ENCODE data around the gene C19orf81.

C19orf81 gene

DNA sequence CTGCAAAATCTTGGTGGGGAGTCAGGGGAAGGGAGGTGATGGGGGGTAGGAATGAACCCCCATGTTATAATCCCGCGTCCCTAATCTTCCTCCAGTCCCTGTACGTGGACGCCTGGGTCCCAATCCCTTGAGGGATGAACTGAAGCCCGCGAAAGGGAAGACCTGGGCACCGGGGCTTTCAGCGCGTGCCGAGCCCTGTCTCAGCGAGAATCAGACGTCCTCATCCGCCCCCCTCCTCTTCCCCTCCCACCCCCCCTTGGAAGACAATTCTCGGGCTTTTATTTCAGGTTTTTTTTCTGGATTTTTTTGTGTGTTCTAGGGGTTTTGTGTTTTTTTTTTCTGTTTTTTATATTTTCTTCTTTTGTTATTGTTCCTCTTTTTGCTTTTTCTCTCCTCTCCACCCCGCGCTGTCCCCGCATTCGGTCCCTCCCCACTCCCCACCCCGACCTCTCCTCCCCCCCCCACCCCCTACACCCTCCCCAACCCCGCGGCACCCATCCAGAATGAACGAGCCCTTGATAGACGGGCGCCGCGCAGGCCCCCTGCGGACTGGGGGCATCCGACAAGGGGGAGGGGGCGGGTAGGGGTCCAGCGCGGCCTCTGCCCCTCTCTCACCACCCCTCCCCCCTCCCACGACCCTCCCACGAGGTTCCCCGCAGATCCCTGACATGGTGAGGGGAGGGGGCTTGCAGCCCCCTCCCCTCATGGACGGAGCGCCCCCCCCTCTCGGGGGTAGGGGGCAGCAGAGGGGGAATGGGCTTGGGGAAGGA, 10.3 kb downstream of the C19orf81 start:
- no peak overlapping the region for H3K27ac ChIP-seq
- CTCF ChIA-PET = interaction anchor here (0.7 kb wide), 1 partner anchor 262 kb away, joined by 3 read pairs; no protein-coding TSS in a partner anchor
- POLR2A ChIA-PET (ENCODE audit: low non-redundant PET) = interaction anchor here (0.7 kb wide), 1 partner anchor 133 kb away, joined by 6 read pairs; no protein-coding TSS in a partner anchor
- TF ChIP-seq, protein P1, sequence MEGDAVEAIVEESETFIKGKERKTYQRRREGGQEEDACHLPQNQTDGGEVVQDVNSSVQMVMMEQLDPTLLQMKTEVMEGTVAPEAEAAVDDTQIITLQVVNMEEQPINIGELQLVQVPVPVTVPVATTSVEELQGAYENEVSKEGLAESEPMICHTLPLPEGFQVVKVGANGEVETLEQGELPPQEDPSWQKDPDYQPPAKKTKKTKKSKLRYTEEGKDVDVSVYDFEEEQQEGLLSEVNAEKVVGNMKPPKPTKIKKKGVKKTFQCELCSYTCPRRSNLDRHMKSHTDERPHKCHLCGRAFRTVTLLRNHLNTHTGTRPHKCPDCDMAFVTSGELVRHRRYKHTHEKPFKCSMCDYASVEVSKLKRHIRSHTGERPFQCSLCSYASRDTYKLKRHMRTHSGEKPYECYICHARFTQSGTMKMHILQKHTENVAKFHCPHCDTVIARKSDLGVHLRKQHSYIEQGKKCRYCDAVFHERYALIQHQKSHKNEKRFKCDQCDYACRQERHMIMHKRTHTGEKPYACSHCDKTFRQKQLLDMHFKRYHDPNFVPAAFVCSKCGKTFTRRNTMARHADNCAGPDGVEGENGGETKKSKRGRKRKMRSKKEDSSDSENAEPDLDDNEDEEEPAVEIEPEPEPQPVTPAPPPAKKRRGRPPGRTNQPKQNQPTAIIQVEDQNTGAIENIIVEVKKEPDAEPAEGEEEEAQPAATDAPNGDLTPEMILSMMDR (conservative IDR thresholded peaks at IDR 0.05; ENCODE audit: low read depth) = no peak
- no peak for DNase-seq (ENCODE audit: low spot score)

DNA sequence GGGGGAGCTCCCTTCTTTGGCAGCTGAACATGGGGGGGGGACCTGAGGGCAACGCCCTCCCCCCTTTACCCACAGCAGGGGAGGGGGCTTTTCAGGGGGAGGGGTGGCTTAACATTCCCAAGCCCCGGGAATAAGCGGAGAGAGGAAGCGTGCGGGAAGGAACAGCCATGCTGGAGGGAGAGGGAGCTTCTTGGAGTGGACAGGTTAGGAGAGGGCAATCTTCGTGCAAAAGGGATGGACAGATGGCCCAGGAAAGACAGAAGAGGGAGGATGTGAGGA, 10.8 kb downstream of the C19orf81 start:
- no peak for DNase-seq (ENCODE audit: low spot score)
- TF ChIP-seq, protein P1 (conservative IDR thresholded peaks at IDR 0.05; ENCODE audit: low read depth) = no peak
- ChIA-PET POLR2A (ENCODE audit: low non-redundant PET) (interaction anchor here (0.7 kb wide), 1 partner anchor 133 kb away, joined by 6 read pairs; no protein-coding TSS in a partner anchor), CTCF (interaction anchor here (0.7 kb wide), 1 partner anchor 262 kb away, joined by 3 read pairs; no protein-coding TSS in a partner anchor)
- H3K27ac ChIP-seq = no peak overlapping the region

DNA sequence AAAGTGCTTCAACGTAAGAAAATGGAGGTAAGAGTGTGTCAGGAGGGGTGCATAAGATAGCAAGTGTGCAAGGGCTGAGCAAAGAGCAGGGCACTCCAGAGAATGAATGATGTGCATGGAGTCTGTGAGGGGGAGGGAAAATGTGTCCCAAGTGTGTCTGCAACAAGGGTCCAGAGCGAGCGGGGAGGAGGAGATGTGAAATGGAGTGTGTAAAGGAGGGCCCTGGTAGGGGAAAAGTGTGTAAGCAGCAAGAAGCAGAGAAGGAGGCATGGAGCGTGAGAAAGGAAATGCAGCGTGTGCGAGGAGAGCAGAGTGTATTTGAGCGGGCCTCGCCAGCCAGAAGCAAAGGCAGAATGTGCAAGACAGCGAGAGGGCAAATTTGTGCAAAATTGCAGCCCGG, 11.8 kb downstream of the C19orf81 start:
- TF ChIP-seq, protein P1 (conservative IDR thresholded peaks at IDR 0.05; ENCODE audit: low read depth) = no peak
- DNase-seq (ENCODE audit: low spot score) = no peak
- H3K27ac ChIP-seq = no peak overlapping the region
- ChIA-PET CTCF (no interaction called here), POLR2A (ENCODE audit: low non-redundant PET) (no interaction called here)

DNA sequence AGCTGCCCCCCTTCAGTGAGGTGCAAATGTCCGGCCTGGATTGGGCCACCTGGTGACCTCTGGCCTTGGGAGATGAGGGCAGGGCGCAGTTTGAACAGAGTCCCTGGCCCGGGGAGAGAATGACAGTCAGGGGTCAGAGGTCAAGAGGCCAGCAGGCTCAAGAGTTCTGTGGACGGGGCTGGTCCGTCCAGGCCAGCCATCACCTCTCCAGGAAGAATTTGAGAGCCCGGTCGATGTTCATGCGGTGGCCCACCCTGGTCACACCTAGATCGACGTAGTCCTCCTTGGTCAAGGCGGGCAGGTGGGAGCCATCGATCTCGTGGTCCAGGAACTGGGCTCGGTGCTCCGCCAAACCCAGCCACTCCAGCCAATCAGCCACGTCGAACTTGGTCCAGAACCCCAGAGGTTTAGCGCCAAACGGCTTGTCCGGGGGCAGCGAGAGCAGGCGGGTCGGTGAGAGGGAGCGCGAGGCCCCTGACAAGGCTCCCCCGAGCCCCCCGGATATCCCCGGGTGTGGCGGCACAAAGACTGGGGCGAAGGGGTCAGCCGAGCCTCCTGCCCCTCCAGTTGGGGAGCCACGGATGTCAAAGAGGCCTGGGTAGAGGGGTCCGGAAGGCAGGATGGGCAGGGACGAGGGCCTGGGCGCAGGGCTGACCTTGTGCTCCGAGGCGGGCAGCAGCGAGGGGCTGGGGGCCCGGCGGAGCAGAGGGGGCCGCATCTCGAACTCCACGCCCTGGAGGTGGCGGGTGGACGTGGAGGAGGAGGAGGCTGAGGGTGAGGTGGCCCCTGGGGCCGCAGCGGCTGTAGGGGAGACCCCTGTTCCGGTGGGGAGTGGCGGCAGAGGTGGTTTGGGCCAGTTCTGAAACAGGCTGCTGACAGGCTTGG, 12.8 kb downstream of the C19orf81 start:
- ChIA-PET CTCF (no interaction called here), POLR2A (ENCODE audit: low non-redundant PET) (no interaction called here)
- no peak overlapping the region for H3K27ac ChIP-seq
- TF ChIP-seq, protein P1 (conservative IDR thresholded peaks at IDR 0.05; ENCODE audit: low read depth) = no peak
- DNase-seq (ENCODE audit: low spot score) = no peak

- POLR2A ChIA-PET (ENCODE audit: low non-redundant PET) = no interaction called here
These were observed 13.6 kb downstream of the C19orf81 start for GRCh38 chr19:50662651-50663481.

More at GRCh38 chr19:50662651-50663481, 13.6 kb downstream of the C19orf81 start:
- H3K27ac ChIP-seq = no peak overlapping the region
- TF ChIP-seq, protein P1 (conservative IDR thresholded peaks at IDR 0.05; ENCODE audit: low read depth) = no peak
- CTCF ChIA-PET = interaction anchor here (0.6 kb wide), 1 partner anchor 31 kb away, joined by 4 read pairs; no protein-coding TSS in a partner anchor
- no peak for DNase-seq (ENCODE audit: low spot score)

All from RWPE1 (cell line).